ENCODE results near the gene CROCC.

- TF ChIP-seq, protein P1, sequence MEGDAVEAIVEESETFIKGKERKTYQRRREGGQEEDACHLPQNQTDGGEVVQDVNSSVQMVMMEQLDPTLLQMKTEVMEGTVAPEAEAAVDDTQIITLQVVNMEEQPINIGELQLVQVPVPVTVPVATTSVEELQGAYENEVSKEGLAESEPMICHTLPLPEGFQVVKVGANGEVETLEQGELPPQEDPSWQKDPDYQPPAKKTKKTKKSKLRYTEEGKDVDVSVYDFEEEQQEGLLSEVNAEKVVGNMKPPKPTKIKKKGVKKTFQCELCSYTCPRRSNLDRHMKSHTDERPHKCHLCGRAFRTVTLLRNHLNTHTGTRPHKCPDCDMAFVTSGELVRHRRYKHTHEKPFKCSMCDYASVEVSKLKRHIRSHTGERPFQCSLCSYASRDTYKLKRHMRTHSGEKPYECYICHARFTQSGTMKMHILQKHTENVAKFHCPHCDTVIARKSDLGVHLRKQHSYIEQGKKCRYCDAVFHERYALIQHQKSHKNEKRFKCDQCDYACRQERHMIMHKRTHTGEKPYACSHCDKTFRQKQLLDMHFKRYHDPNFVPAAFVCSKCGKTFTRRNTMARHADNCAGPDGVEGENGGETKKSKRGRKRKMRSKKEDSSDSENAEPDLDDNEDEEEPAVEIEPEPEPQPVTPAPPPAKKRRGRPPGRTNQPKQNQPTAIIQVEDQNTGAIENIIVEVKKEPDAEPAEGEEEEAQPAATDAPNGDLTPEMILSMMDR (IDR thresholded peaks at IDR 0.05) = no peak
- TF ChIP-seq POLR2A (IDR thresholded peaks at IDR 0.05) = peak in 1 of 2 donors; percentile 40
Observed at GRCh38 chr1:16980473-16981268, 58.9 kb downstream of the CROCC start, which contains the start of gene MFAP2.

Data from uterus (tissue), 2 donors.